ENCODE measurements around the gene ECE1. TPM values are rescaled to one million over a fixed set of nuclear protein-coding genes. Genes with fewer than 3 reads are reported as not detected.

The ECE1 gene
- total RNA-seq, 1 donor from 2014 or later, result 217 TPM

DNA sequence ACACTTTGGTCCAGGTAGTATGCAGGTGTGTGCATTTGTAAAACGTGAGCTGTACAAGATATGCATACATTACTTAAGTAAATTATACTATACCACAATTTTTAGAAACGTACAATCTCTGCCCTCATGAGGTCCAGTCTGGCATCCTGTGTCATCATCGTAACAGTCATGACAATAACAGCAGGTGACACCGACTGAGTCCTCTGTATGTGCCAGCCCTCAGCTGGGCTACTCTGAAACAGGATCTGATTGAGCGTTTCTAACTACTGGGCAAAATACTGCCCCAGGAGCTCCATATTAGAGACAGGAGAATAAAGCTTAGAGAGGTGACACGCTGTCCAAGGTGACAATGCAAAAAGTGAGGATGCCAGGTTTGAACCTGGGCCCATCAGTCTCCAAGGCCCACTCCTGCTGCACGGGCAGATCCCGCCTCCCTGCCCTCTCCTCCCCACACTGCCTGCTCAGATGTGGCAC is 47.2 kb upstream of the ECE1 start:
- Mint-ChIP-seq H3K4me1 (ENCODE audit: low read depth) (peaks cover 68% of the 10 kb centered on the region), H3K27me3 (no peaks in the 10 kb centered on the region), H3K36me3 (ENCODE audit: insufficient read depth) (no peaks in the 10 kb centered on the region), H3K27ac (peak overlapping the region; percentile 94), H3K4me3 (ENCODE audit: low read depth) (no peak overlapping the region), H3K9me3 (ENCODE audit: low read depth) (no peaks in the 10 kb centered on the region)
- no peak for DNase-seq (ENCODE audit: low spot score, unreplicated experiment)
- TF ChIP-seq, protein P1, sequence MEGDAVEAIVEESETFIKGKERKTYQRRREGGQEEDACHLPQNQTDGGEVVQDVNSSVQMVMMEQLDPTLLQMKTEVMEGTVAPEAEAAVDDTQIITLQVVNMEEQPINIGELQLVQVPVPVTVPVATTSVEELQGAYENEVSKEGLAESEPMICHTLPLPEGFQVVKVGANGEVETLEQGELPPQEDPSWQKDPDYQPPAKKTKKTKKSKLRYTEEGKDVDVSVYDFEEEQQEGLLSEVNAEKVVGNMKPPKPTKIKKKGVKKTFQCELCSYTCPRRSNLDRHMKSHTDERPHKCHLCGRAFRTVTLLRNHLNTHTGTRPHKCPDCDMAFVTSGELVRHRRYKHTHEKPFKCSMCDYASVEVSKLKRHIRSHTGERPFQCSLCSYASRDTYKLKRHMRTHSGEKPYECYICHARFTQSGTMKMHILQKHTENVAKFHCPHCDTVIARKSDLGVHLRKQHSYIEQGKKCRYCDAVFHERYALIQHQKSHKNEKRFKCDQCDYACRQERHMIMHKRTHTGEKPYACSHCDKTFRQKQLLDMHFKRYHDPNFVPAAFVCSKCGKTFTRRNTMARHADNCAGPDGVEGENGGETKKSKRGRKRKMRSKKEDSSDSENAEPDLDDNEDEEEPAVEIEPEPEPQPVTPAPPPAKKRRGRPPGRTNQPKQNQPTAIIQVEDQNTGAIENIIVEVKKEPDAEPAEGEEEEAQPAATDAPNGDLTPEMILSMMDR (IDR thresholded peaks at IDR 0.05; ENCODE audit: unreplicated experiment), result no peak

DNA sequence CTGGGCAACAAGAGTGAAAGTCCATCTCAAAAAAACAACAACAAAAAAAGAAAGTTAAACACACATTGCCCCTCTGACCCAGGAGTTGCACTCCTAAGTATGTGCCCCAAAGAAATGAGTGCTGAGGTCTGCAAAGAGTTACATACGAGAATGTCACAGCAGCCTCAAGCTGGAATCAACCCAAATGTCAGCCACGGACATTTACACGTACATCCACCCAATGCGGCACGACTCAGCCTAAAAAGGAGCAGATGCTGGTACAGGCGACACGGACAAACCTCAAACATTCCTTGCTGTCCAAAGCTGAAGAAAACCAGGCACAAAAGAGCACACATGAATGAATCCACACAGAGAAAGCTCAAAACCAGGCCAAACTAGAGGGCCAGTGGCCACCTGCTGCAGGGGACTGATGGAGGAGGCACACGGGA is 46.8 kb upstream of the ECE1 start:
- peaks cover 67% of the 10 kb centered on the region for H3K4me1 Mint-ChIP-seq (ENCODE audit: low read depth)
- H3K36me3 Mint-ChIP-seq (ENCODE audit: insufficient read depth), result no peaks in the 10 kb centered on the region
- no peak for DNase-seq (ENCODE audit: low spot score, unreplicated experiment)
- H3K4me3 Mint-ChIP-seq (ENCODE audit: low read depth), result no peak overlapping the region
- H3K9me3 Mint-ChIP-seq (ENCODE audit: low read depth), result no peaks in the 10 kb centered on the region
- TF ChIP-seq, protein P1 (IDR thresholded peaks at IDR 0.05; ENCODE audit: unreplicated experiment), result no peak
- H3K27me3 Mint-ChIP-seq, result no peaks in the 10 kb centered on the region
- H3K27ac Mint-ChIP-seq, result peak overlapping the region; percentile 56

GRCh38 chr1:21335750-21336224 is 45.5 kb upstream of the ECE1 start:
- H3K36me3 Mint-ChIP-seq (ENCODE audit: insufficient read depth), result no peaks in the 10 kb centered on the region
- peaks cover 61% of the 10 kb centered on the region for H3K4me1 Mint-ChIP-seq (ENCODE audit: low read depth)
- H3K9me3 Mint-ChIP-seq (ENCODE audit: low read depth), result no peaks in the 10 kb centered on the region
- H3K27ac Mint-ChIP-seq, result no peak overlapping the region
- no peak overlapping the region for H3K4me3 Mint-ChIP-seq (ENCODE audit: low read depth)
- no peaks in the 10 kb centered on the region for H3K27me3 Mint-ChIP-seq
- TF ChIP-seq, protein P1 (IDR thresholded peaks at IDR 0.05; ENCODE audit: unreplicated experiment), result no peak
- no peak for DNase-seq (ENCODE audit: low spot score, unreplicated experiment)

DNA sequence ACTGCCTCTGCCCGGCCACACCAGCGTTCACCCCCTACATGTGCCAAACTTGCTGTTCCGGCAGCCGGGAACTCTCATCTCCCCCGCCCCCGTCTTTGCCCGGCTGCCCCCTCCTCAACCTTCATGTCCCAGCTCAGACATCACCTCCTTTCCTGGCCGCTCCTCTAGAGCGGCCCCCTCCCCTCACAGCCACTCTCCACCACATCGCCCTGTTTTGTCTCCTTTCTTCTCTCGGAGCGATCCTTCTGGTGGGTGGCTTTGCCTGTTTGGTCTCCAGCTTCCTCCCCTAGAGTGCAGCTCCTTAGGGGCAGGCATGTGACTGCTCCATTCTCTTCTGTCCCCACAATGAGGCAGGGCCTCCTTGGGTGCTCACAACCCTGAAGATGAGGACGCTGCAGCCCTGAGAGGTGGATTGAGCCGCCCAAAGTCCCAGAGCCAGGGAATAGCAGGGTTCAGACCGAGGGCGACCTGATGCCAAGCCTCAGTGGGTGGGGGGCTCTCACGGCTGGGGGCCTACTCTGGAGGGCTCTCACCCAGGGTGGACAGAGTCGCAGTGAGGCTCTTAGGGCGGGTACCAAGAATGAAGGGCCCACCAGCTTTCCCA is 44.9 kb upstream of the ECE1 start:
- peak overlapping the region; percentile 38 for H3K4me3 Mint-ChIP-seq (ENCODE audit: low read depth)
- TF ChIP-seq, protein P1 (IDR thresholded peaks at IDR 0.05; ENCODE audit: unreplicated experiment), result no peak
- peaks cover 60% of the 10 kb centered on the region for H3K4me1 Mint-ChIP-seq (ENCODE audit: low read depth)
- H3K27me3 Mint-ChIP-seq, result no peaks in the 10 kb centered on the region
- H3K27ac Mint-ChIP-seq, result peak overlapping the region; percentile 86
- no peaks in the 10 kb centered on the region for H3K9me3 Mint-ChIP-seq (ENCODE audit: low read depth)
- DNase-seq (ENCODE audit: low spot score, unreplicated experiment), result no peak
- peaks cover 1% of the 10 kb centered on the region for H3K36me3 Mint-ChIP-seq (ENCODE audit: insufficient read depth)

DNA sequence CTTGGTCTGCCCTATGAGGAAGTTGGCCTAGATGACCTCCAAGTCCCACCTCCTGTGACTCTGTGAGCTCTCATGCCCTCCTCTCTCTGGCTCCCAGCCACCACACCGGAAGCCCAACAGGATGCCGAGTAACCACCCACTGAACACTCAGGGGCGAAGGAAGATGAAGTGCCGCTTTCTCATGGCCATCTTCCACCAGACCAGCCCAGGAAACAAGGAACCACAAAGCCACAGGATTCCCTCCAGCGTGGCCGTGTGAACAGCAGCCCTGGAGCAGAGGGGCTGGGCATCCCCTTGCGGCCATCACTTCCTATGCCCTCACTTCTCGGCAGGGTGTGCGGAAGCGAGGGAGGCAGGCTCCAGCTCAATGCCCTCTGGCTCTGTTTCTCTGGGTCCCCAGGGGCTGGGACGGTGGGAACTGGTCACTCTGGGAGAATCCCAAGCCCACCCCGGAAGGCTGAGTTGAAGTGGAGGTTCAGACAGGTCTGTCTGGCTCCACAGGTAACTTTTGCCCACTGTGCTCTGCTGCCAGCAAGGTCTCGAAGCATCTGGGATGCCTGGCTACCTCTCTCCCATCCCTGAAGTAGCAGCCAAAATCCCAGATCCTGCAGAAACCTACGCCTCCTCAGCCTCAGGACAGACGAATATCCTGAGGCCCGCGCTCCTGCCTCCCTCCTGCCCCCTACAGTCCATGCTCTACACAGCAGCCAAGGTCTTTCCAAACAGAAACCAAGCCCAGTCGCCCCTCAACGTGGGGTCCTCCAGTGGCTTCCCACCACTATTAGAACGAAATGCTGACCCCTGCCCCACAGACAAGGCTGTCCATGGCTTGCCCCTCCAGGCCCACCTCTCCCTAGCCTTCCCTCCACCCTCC is 44.2 kb upstream of the ECE1 start:
- Mint-ChIP-seq H3K27ac (peak overlapping the region; percentile 86), H3K4me1 (ENCODE audit: low read depth) (peaks cover 58% of the 10 kb centered on the region), H3K4me3 (ENCODE audit: low read depth) (peak overlapping the region; percentile 38), H3K27me3 (no peaks in the 10 kb centered on the region), H3K9me3 (ENCODE audit: low read depth) (no peaks in the 10 kb centered on the region), H3K36me3 (ENCODE audit: insufficient read depth) (peaks cover 1% of the 10 kb centered on the region)
- no peak for DNase-seq (ENCODE audit: low spot score, unreplicated experiment)
- TF ChIP-seq, protein P1 (IDR thresholded peaks at IDR 0.05; ENCODE audit: unreplicated experiment), result peak; percentile 69

Data from progenitor cell of endocrine pancreas (in vitro differentiated cells).